Measurements from ENCODE around the gene CTNND1.
A peak's percentile ranks its signal among the peaks of the same experiment; 100 is the strongest.
"Not testable (repeated sequence)": the region's sequence is repeated elsewhere in the genome, so short reads cannot be mapped to it uniquely, and the experiment has no call there.

CTNND1 gene

GRCh38 chr11:57761301-57762234 lies at the start of gene CTNND1:
Gene CTNND1 (plus strand): TSS chr11:57761802. CDS start chr11:57791479, 29,677 bp downstream.
- no peaks in the 10 kb centered on the region for H3K27me3 ChIP-seq (ENCODE audit: low read depth, low read length)
- peak within 1 kb of the TSS; percentile 81 to 88 for H3K4me3 ChIP-seq (ENCODE audit: low read depth in 1 of 2, low read length in 2 of 2)
- peak within 1 kb of the TSS; percentile 99 for H3K27ac ChIP-seq (ENCODE audit: low read length)
- no peaks in the 10 kb centered on the region for H3K36me3 ChIP-seq (ENCODE audit: control insufficient read depth in 1 of 2, insufficient read depth in 2 of 2, low read length in 2 of 2)
- H3K4me1 ChIP-seq (ENCODE audit: control insufficient read depth in 1 of 2, insufficient read depth in 2 of 2, low read length in 2 of 2) = peaks cover 14 to 21% of the 10 kb centered on the region in 2 donors
- H3K9me3 ChIP-seq (ENCODE audit: control insufficient read depth in 1 of 2, low read length in 2 of 2) = no peaks in the 10 kb centered on the region

- no peaks in the 10 kb centered on the region for H3K9me3 ChIP-seq (ENCODE audit: control insufficient read depth in 1 of 2, low read length in 2 of 2)
- no peaks in the 10 kb centered on the region for H3K27me3 ChIP-seq (ENCODE audit: low read depth, low read length)
- no peaks in the 10 kb centered on the region for H3K36me3 ChIP-seq (ENCODE audit: control insufficient read depth in 1 of 2, insufficient read depth in 2 of 2, low read length in 2 of 2)
- peak within 1 kb of the TSS; percentile 88 for H3K27ac ChIP-seq (ENCODE audit: low read length)
- H3K4me1 ChIP-seq (ENCODE audit: control insufficient read depth in 1 of 2, insufficient read depth in 2 of 2, low read length in 2 of 2) = peaks cover 19 to 35% of the 10 kb centered on the region in 2 donors
- peak within 1 kb of the TSS; percentile 97 to 99 for H3K4me3 ChIP-seq (ENCODE audit: low read depth in 1 of 2, low read length in 2 of 2)
Observed at GRCh38 chr11:57712256-57713150, 49.1 kb upstream of the CTNND1 start, which contains the start of gene TMX2. Gene TMX2 (plus strand): TSS chr11:57712593. CDS start chr11:57712619, 26 bp downstream.

GRCh38 chr11:57713835-57714234 lies 47.8 kb upstream of the CTNND1 start:
- Histone ChIP-seq H3K4me1 (ENCODE audit: control insufficient read depth in 1 of 2, insufficient read depth in 2 of 2, low read length in 2 of 2) (peaks cover 19 to 35% of the 10 kb centered on the region in 2 donors), H3K36me3 (ENCODE audit: control insufficient read depth in 1 of 2, insufficient read depth in 2 of 2, low read length in 2 of 2) (no peaks in the 10 kb centered on the region), H3K27ac (ENCODE audit: low read length) (no peak overlapping the region), H3K9me3 (ENCODE audit: control insufficient read depth in 1 of 2, low read length in 2 of 2) (no peaks in the 10 kb centered on the region), H3K4me3 (ENCODE audit: low read depth in 1 of 2, low read length in 2 of 2) (peak overlapping the region; percentile 97 to 99), H3K27me3 (ENCODE audit: low read depth, low read length) (no peaks in the 10 kb centered on the region)

GRCh38 chr11:57716726-57717125 lies 44.9 kb upstream of the CTNND1 start:
- H3K27ac ChIP-seq (ENCODE audit: low read length); H3K9me3 ChIP-seq (ENCODE audit: control insufficient read depth in 1 of 2, low read length in 2 of 2); H3K36me3 ChIP-seq (ENCODE audit: control insufficient read depth in 1 of 2, insufficient read depth in 2 of 2, low read length in 2 of 2); H3K4me3 ChIP-seq (ENCODE audit: low read depth in 1 of 2, low read length in 2 of 2); H3K27me3 ChIP-seq (ENCODE audit: low read depth, low read length): not testable (repeated sequence)
- peaks cover 13 to 20% of the 10 kb centered on the region in 2 donors for H3K4me1 ChIP-seq (ENCODE audit: control insufficient read depth in 1 of 2, insufficient read depth in 2 of 2, low read length in 2 of 2)

GRCh38 chr11:57727185-57727584 lies 34.4 kb upstream of the CTNND1 start:
- no peak overlapping the region for H3K27ac ChIP-seq (ENCODE audit: low read length)
- no peaks in the 10 kb centered on the region for H3K9me3 ChIP-seq (ENCODE audit: control insufficient read depth in 1 of 2, low read length in 2 of 2)
- no peak overlapping the region for H3K4me3 ChIP-seq (ENCODE audit: low read depth in 1 of 2, low read length in 2 of 2)
- peaks cover 0 to 2% of the 10 kb centered on the region in 2 donors for H3K4me1 ChIP-seq (ENCODE audit: control insufficient read depth in 1 of 2, insufficient read depth in 2 of 2, low read length in 2 of 2)
- H3K27me3 ChIP-seq (ENCODE audit: low read depth, low read length) = no peaks in the 10 kb centered on the region
- no peaks in the 10 kb centered on the region for H3K36me3 ChIP-seq (ENCODE audit: control insufficient read depth in 1 of 2, insufficient read depth in 2 of 2, low read length in 2 of 2)

- Histone ChIP-seq H3K36me3 (ENCODE audit: control insufficient read depth in 1 of 2, insufficient read depth in 2 of 2, low read length in 2 of 2) (no peaks in the 10 kb centered on the region), H3K27me3 (ENCODE audit: low read depth, low read length) (no peaks in the 10 kb centered on the region), H3K4me1 (ENCODE audit: control insufficient read depth in 1 of 2, insufficient read depth in 2 of 2, low read length in 2 of 2) (peaks cover 0 to 2% of the 10 kb centered on the region in 2 donors), H3K9me3 (ENCODE audit: control insufficient read depth in 1 of 2, low read length in 2 of 2) (no peaks in the 10 kb centered on the region), H3K4me3 (ENCODE audit: low read depth in 1 of 2, low read length in 2 of 2) (no peak overlapping the region), H3K27ac (ENCODE audit: low read length) (no peak overlapping the region)
Observed at GRCh38 chr11:57728829-57729228, 32.8 kb upstream of the CTNND1 start.

- H3K4me1 ChIP-seq (ENCODE audit: control insufficient read depth in 1 of 2, insufficient read depth in 2 of 2, low read length in 2 of 2) = peaks cover 0 to 2% of the 10 kb centered on the region in 2 donors
- H3K36me3 ChIP-seq (ENCODE audit: control insufficient read depth in 1 of 2, insufficient read depth in 2 of 2, low read length in 2 of 2) = no peaks in the 10 kb centered on the region
- no peak overlapping the region for H3K4me3 ChIP-seq (ENCODE audit: low read depth in 1 of 2, low read length in 2 of 2)
- no peaks in the 10 kb centered on the region for H3K9me3 ChIP-seq (ENCODE audit: control insufficient read depth in 1 of 2, low read length in 2 of 2)
- no peak overlapping the region for H3K27ac ChIP-seq (ENCODE audit: low read length)
- no peaks in the 10 kb centered on the region for H3K27me3 ChIP-seq (ENCODE audit: low read depth, low read length)
Observed at GRCh38 chr11:57729479-57729878, 32.1 kb upstream of the CTNND1 start.

- H3K4me3 ChIP-seq (ENCODE audit: low read depth in 1 of 2, low read length in 2 of 2) = no peak overlapping the region
- H3K4me1 ChIP-seq (ENCODE audit: control insufficient read depth in 1 of 2, insufficient read depth in 2 of 2, low read length in 2 of 2) = peaks cover 0 to 2% of the 10 kb centered on the region in 2 donors
- no peaks in the 10 kb centered on the region for H3K27me3 ChIP-seq (ENCODE audit: low read depth, low read length)
- H3K27ac ChIP-seq (ENCODE audit: low read length) = no peak overlapping the region
- no peaks in the 10 kb centered on the region for H3K9me3 ChIP-seq (ENCODE audit: control insufficient read depth in 1 of 2, low read length in 2 of 2)
- peaks cover 4 to 7% of the 10 kb centered on the region in 2 donors for H3K36me3 ChIP-seq (ENCODE audit: control insufficient read depth in 1 of 2, insufficient read depth in 2 of 2, low read length in 2 of 2)
Observed at GRCh38 chr11:57732661-57733060, 28.9 kb upstream of the CTNND1 start.

GRCh38 chr11:57735619-57736298 lies 25.8 kb upstream of the CTNND1 start:
- peaks cover 0 to 2% of the 10 kb centered on the region in 2 donors for H3K4me1 ChIP-seq (ENCODE audit: control insufficient read depth in 1 of 2, insufficient read depth in 2 of 2, low read length in 2 of 2)
- no peak overlapping the region for H3K27ac ChIP-seq (ENCODE audit: low read length)
- H3K36me3 ChIP-seq (ENCODE audit: control insufficient read depth in 1 of 2, insufficient read depth in 2 of 2, low read length in 2 of 2) = peaks cover 11 to 26% of the 10 kb centered on the region in 2 donors
- H3K4me3 ChIP-seq (ENCODE audit: low read depth in 1 of 2, low read length in 2 of 2) = no peak overlapping the region
- H3K9me3 ChIP-seq (ENCODE audit: control insufficient read depth in 1 of 2, low read length in 2 of 2) = no peaks in the 10 kb centered on the region
- no peaks in the 10 kb centered on the region for H3K27me3 ChIP-seq (ENCODE audit: low read depth, low read length)

- Histone ChIP-seq H3K4me1 (ENCODE audit: control insufficient read depth in 1 of 2, insufficient read depth in 2 of 2, low read length in 2 of 2) (peaks cover 10 to 17% of the 10 kb centered on the region in 2 donors), H3K27ac (ENCODE audit: low read length) (peak within 1 kb of the TSS; percentile 94), H3K9me3 (ENCODE audit: control insufficient read depth in 1 of 2, low read length in 2 of 2) (no peaks in the 10 kb centered on the region), H3K27me3 (ENCODE audit: low read depth, low read length) (no peaks in the 10 kb centered on the region), H3K4me3 (ENCODE audit: low read depth in 1 of 2, low read length in 2 of 2) (peak within 1 kb of the TSS; percentile 82 to 97), H3K36me3 (ENCODE audit: control insufficient read depth in 1 of 2, insufficient read depth in 2 of 2, low read length in 2 of 2) (peaks cover 27 to 46% of the 10 kb centered on the region in 2 donors)
Observed at GRCh38 chr11:57741132-57742086, 20.2 kb upstream of the CTNND1 start, which contains the start of gene SELENOH. Gene SELENOH (plus strand): TSS chr11:57741491. CDS start chr11:57741596, 105 bp downstream.
